BE2C (cell line): Measurements from ENCODE around the gene GPC6.

ENCODE experiments used
- DNase-seq: peaks from one replicate; pipeline ENCODE4 v3.0.0-alpha.2; 2020
- H3K27me3 ChIP-seq: fragments of 250-450 bp; sonication (Bioruptor Pico); 2 replicates; pipeline ENCODE4 v1.5.1; 2020; ENCODE audit warnings: mild to moderate bottlenecking
- H3K36me3 ChIP-seq: fragments of 250-450 bp; sonication (Bioruptor Pico); 2 replicates; pipeline ENCODE4 v1.5.1; 2020; ENCODE audit warnings: mild to moderate bottlenecking
- H3K4me1 ChIP-seq: fragments of 250-450 bp; sonication (Bioruptor Pico); 2 replicates; pipeline ENCODE4 v1.5.1; 2020
- H3K4me3 ChIP-seq: 2 replicates; pipeline ENCODE4 v1.5.1; 2011; ENCODE audit warnings: low read depth, low read length
- H3K9me3 ChIP-seq: fragments of 250-450 bp; sonication (Bioruptor Pico); 2 replicates; pipeline ENCODE4 v1.5.1; 2020
- CTCF ChIP-seq: IDR thresholded peaks from 2 replicates; pipeline ENCODE4 v1.5.1; 2012; ENCODE audit warnings: mild to moderate bottlenecking, low read depth, low read length

Gene GPC6

GRCh38 chr13:94280349-94280748, 1053.7 kb downstream of the GPC6 start:
- no peak for TF ChIP-seq CTCF

GRCh38 chr13:94280845-94281244, 1054.2 kb downstream of the GPC6 start:
- H3K4me1 ChIP-seq, result no peaks in the 10 kb centered on the region
- H3K4me3 ChIP-seq, result no peak overlapping the region
- no peaks in the 10 kb centered on the region; the same call in 1 of the 2 replicates for H3K27me3 ChIP-seq
- no peak for DNase-seq
- no peaks in the 10 kb centered on the region for H3K9me3 ChIP-seq
- no peaks in the 10 kb centered on the region for H3K36me3 ChIP-seq
- no peak for TF ChIP-seq CTCF

More at GRCh38 chr13:94280349-94280748, 1053.7 kb downstream of the GPC6 start:
- no peaks in the 10 kb centered on the region for H3K9me3 ChIP-seq
- no peak overlapping the region for H3K4me3 ChIP-seq
- H3K36me3 ChIP-seq, result no peaks in the 10 kb centered on the region
- DNase-seq, result no peak
- H3K4me1 ChIP-seq, result no peaks in the 10 kb centered on the region
- no peaks in the 10 kb centered on the region; the same call in 1 of the 2 replicates for H3K27me3 ChIP-seq

- no peak for DNase-seq
- no peaks in the 10 kb centered on the region for H3K9me3 ChIP-seq
- no peaks in the 10 kb centered on the region for H3K27me3 ChIP-seq
- H3K36me3 ChIP-seq, result no peaks in the 10 kb centered on the region
- no peak for TF ChIP-seq CTCF
- no peaks in the 10 kb centered on the region for H3K4me1 ChIP-seq
- H3K4me3 ChIP-seq, result no peak overlapping the region
Observed at GRCh38 chr13:94286581-94286980, 1060.0 kb downstream of the GPC6 start.

- no peak for DNase-seq
- no peaks in the 10 kb centered on the region for H3K4me1 ChIP-seq
- no peak overlapping the region for H3K4me3 ChIP-seq
- H3K36me3 ChIP-seq, result no peaks in the 10 kb centered on the region
- no peak for TF ChIP-seq CTCF
- no peaks in the 10 kb centered on the region for H3K27me3 ChIP-seq
- H3K9me3 ChIP-seq, result no peaks in the 10 kb centered on the region
Observed at GRCh38 chr13:94291631-94292322, 1065.2 kb downstream of the GPC6 start.

DNA sequence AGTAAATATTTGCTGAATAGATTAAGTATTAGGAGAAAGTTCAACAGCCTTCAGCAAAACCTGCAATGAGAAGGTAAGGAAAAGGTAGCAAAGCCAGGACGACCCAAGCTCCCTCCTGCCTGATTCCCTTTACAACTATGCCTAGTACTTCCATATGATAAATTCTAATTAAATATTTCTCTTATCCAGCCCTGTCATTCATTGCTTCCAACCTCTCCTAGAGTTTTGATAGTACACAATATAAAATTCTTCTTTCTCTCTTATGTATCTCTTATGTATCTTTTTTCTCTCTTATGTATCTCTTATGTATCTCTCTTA, 1065.7 kb downstream of the GPC6 start:
- no peaks in the 10 kb centered on the region for H3K27me3 ChIP-seq
- DNase-seq, result no peak
- H3K4me3 ChIP-seq, result no peak overlapping the region
- no peaks in the 10 kb centered on the region for H3K9me3 ChIP-seq
- H3K36me3 ChIP-seq, result no peaks in the 10 kb centered on the region
- no peaks in the 10 kb centered on the region for H3K4me1 ChIP-seq
- no peak for TF ChIP-seq CTCF

- no peak for DNase-seq
- TF ChIP-seq CTCF, result no peak
- Histone ChIP-seq H3K27me3 (no peaks in the 10 kb centered on the region), H3K36me3 (no peaks in the 10 kb centered on the region), H3K4me1 (0 out of 2 replicates have a peak, but pooled peaks cover 4% of the 10 kb centered on the region), H3K9me3 (no peaks in the 10 kb centered on the region), H3K4me3 (no peak overlapping the region)
Observed at GRCh38 chr13:94296471-94296870, 1069.9 kb downstream of the GPC6 start.
